Hepatocyte (in vitro differentiated cells): ENCODE results near the gene TGFBR3L. TPM values are rescaled to one million over a fixed set of nuclear protein-coding genes. Genes with fewer than 3 reads are reported as not detected.
"Not testable (repeated sequence)": the region's sequence is repeated elsewhere in the genome, so short reads cannot be mapped to it uniquely, and the experiment has no call there.

Experiments used
- DNase-seq: peaks from one replicate; pipeline ENCODE4 v3.0.0-alpha.2; 2016; ENCODE audit warnings: low spot score
- H2AFZ ChIP-seq: fragments of 200-600 bp; sonication (generic); 2 replicates; pipeline ENCODE4 v1.6.0; 2016; ENCODE audit warnings: antibody characterized with exemption, mild to moderate bottlenecking
- H3K27ac ChIP-seq: fragments of 200-600 bp; sonication (generic); 2 replicates; pipeline ENCODE4 v1.5.1; 2016; ENCODE audit warnings: mild to moderate bottlenecking
- H3K27me3 ChIP-seq: fragments of 200-600 bp; sonication (generic); 2 replicates; pipeline ENCODE4 v1.6.1; 2016
- H3K36me3 ChIP-seq: fragments of 200-600 bp; sonication (generic); replicated peaks from 2 replicates; pipeline ENCODE4 v1.5.1; 2016; ENCODE audit warnings: low read depth; ENCODE audit not compliant: insufficient read depth
- H3K4me1 ChIP-seq: fragments of 200-600 bp; sonication (generic); 2 replicates; pipeline ENCODE4 v1.5.1; 2016; ENCODE audit warnings: mild to moderate bottlenecking, moderate library complexity; ENCODE audit not compliant: insufficient read depth
- H3K4me2 ChIP-seq: fragments of 200-600 bp; sonication (generic); 2 replicates; pipeline ENCODE4 v1.6.0; 2016
- H3K4me3 ChIP-seq: fragments of 200-600 bp; sonication (generic); 2 replicates; pipeline ENCODE4 v1.5.1; 2016; ENCODE audit warnings: mild to moderate bottlenecking
- H3K79me2 ChIP-seq: fragments of 200-600 bp; sonication (generic); 2 replicates; pipeline ENCODE4 v1.6.0; 2017; ENCODE audit warnings: mild to moderate bottlenecking
- H3K9me2 ChIP-seq: fragments of 200-600 bp; sonication (generic); replicated peaks from 2 replicates; pipeline ENCODE4 v1.6.0; 2017; ENCODE audit warnings: mild to moderate bottlenecking; ENCODE audit not compliant: insufficient read depth
- H3K9me3 ChIP-seq: fragments of 200-600 bp; sonication (generic); 2 replicates; pipeline ENCODE4 v1.5.1; 2016; ENCODE audit warnings: low read depth, mild to moderate bottlenecking
- H4K20me1 ChIP-seq: fragments of 200-600 bp; sonication (generic); 2 replicates; pipeline ENCODE4 v1.6.0; 2016; ENCODE audit warnings: mild to moderate bottlenecking; ENCODE audit not compliant: insufficient read depth, poor library complexity, severe bottlenecking
- CTCF ChIP-seq: fragments of 200-600 bp; sonication (generic); IDR thresholded peaks from 2 replicates; pipeline ENCODE4 v1.5.1; 2016; ENCODE audit warnings: antibody characterized with exemption, mild to moderate bottlenecking; ENCODE audit not compliant: poor library complexity
- EZH2 ChIP-seq: fragments of 200-600 bp; sonication (generic); IDR thresholded peaks from 2 replicates; pipeline ENCODE4 v1.6.1; 2016; ENCODE audit warnings: antibody characterized with exemption, mild to moderate bottlenecking, borderline replicate concordance
- EZH2phosphoT487 ChIP-seq: fragments of 200-600 bp; sonication (generic); IDR thresholded peaks from one replicate; pipeline ENCODE4 v1.6.1; 2018; ENCODE audit warnings: antibody characterized with exemption, mild to moderate bottlenecking, low read depth, moderate library complexity; ENCODE audit not compliant: unreplicated experiment, severe bottlenecking
- WGBS: methylation state at CpG from one replicate; pipeline ENCODE4 v1.1.6; 2016; ENCODE audit warnings: low lambda C conversion rate; ENCODE audit errors: missing lambda C conversion rate; 5-methylcytosine and 5-hydroxymethylcytosine counted together
- polyA plus RNA-seq: library from polyadenylated mRNA; unstranded; fragments of >200 nt; fragmentation: Nextera tagmentation; extraction: Ambion mirVana; gene quantifications from 2 replicates; pipeline ENCODE4 v1.2.1, GENCODE V29; 2016
- total RNA-seq: library from RNA; depleted of rRNA; stranded (reverse); fragments of >200 nt; gene quantifications from 2 replicates; pipeline ENCODE4 v1.2.3, GENCODE V29; 2014

Gene TGFBR3L
- total and polyA plus RNA-seq, 2 experiments from 2014 or later, result 8.5 TPM; not detected in 1

DNA sequence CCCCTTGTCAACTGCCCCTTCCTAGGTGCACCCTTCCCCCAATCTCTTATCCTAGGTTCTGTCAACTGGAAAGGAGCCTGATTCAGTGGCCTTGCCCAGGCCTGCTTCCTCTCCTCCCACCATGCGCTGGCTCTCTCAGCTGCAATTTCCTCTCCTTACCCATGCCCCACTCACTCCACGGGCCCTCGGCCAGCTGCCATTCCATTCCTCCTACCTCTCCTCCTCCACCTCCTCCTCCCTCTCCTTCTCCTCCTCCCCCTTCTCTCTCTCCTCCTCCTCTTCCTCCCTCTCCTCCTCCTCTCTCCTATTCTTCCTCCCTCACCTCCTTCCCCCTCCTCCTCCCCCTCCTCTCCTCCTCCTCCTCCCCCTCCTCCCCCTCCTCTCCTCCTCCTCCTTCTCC lies 38.4 kb downstream of the TGFBR3L start:
- H4K20me1 ChIP-seq, result no peaks in the 10 kb centered on the region
- H2AFZ ChIP-seq, result no peak overlapping the region
- no peaks in the 10 kb centered on the region for H3K9me3 ChIP-seq
- H3K4me3 ChIP-seq, result no peak overlapping the region
- WGBS, result 100% methylated on average over 1 of the region's 3 CpGs
- no peaks in the 10 kb centered on the region for H3K36me3 ChIP-seq
- no peak for DNase-seq
- H3K27ac ChIP-seq, result no peak overlapping the region
- TF ChIP-seq EZH2phosphoT487 (no peak), CTCF (no peak), EZH2 (no peak)
- H3K79me2 ChIP-seq, result no peaks in the 10 kb centered on the region
- no peaks in the 10 kb centered on the region for H3K4me1 ChIP-seq
- H3K9me2 ChIP-seq, result no peaks in the 10 kb centered on the region
- H3K27me3 ChIP-seq, result no peaks in the 10 kb centered on the region
- no peak overlapping the region for H3K4me2 ChIP-seq

- no peaks in the 10 kb centered on the region for H3K9me2 ChIP-seq
- no peaks in the 10 kb centered on the region for H3K36me3 ChIP-seq
- no peak for DNase-seq
- no peaks in the 10 kb centered on the region for H3K27me3 ChIP-seq
- TF ChIP-seq EZH2phosphoT487, result no peak
- no peak for TF ChIP-seq EZH2
- TF ChIP-seq CTCF, result no peak
- H2AFZ ChIP-seq, result no peak overlapping the region
- H3K9me3 ChIP-seq, result no peaks in the 10 kb centered on the region
- WGBS, result 83% methylated on average over 7 of the region's 7 CpGs
- H3K79me2 ChIP-seq, result no peaks in the 10 kb centered on the region
- no peaks in the 10 kb centered on the region for H4K20me1 ChIP-seq
- H3K4me1 ChIP-seq, result no peaks in the 10 kb centered on the region
- H3K4me2 ChIP-seq, result no peak overlapping the region
- no peak overlapping the region for H3K4me3 ChIP-seq
- no peak overlapping the region for H3K27ac ChIP-seq
These were observed 38.9 kb downstream of the TGFBR3L start for GRCh38 chr19:7953576-7953975.

DNA sequence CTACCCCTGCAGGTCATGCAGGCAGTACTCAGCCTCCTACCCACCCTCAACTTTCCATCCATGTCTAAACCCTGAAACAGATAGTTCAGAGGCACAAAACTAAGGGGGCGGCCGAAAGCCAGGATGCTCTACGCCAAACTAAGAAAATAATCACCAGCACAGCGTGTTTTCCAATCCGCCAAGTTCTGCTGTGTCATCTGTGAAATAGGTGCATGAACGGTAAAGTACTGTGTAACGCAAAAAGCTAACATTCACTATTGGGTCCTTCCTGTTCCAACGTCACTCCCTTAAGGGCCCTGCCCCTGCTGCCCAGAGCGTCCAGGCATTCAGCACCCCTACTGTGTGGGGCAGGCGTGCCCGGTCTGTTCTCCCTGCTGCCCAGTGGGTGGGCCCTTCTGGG lies 41.1 kb downstream of the TGFBR3L start:
- H3K9me2 ChIP-seq, result no peaks in the 10 kb centered on the region
- no peaks in the 10 kb centered on the region for H3K27me3 ChIP-seq
- H3K9me3 ChIP-seq, result no peaks in the 10 kb centered on the region
- H3K79me2 ChIP-seq, result no peaks in the 10 kb centered on the region
- H4K20me1 ChIP-seq, result no peaks in the 10 kb centered on the region
- H3K4me3 ChIP-seq, result no peak overlapping the region
- H3K4me2 ChIP-seq, result no peak overlapping the region
- DNase-seq, result no peak
- H2AFZ ChIP-seq, result no peak overlapping the region
- H3K27ac ChIP-seq, result no peak overlapping the region
- 88% methylated on average over 11 of the region's 11 CpGs for WGBS
- no peaks in the 10 kb centered on the region for H3K36me3 ChIP-seq
- TF ChIP-seq EZH2phosphoT487 (no peak), EZH2 (no peak), CTCF (no peak)
- H3K4me1 ChIP-seq, result no peaks in the 10 kb centered on the region

DNA sequence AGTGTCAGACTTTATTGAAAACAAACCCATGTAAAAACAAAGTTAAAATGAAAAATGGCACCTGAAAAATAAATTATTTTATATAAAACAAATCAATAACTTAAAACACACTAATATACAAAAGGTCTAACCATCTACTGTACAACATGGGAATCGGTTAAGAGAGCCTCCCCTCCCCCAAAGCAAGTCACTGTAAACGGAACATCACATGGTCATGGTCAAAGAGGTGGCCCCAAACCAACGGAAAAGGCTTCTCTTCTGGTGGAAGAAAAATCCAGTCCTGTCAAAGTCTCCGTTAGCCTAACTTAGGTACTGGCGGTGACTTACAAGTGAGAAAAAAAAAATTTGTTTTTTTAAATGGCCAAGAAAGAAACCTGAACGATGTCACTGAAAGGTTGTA lies 44.6 kb downstream of the TGFBR3L start:
- H2AFZ ChIP-seq, result no peak overlapping the region
- H3K4me3 ChIP-seq, result no peak overlapping the region
- no peaks in the 10 kb centered on the region for H3K27me3 ChIP-seq
- no peaks in the 10 kb centered on the region for H3K36me3 ChIP-seq
- H3K27ac ChIP-seq, result no peak overlapping the region
- TF ChIP-seq EZH2phosphoT487 (no peak), EZH2 (no peak), CTCF (no peak)
- WGBS, result 88% methylated on average over 6 of the region's 6 CpGs
- H3K9me2 ChIP-seq, result no peaks in the 10 kb centered on the region
- H3K4me2 ChIP-seq, result no peak overlapping the region
- H3K79me2 ChIP-seq, result no peaks in the 10 kb centered on the region
- H4K20me1 ChIP-seq, result no peaks in the 10 kb centered on the region
- DNase-seq, result no peak
- peaks cover 6% of the 10 kb centered on the region for H3K4me1 ChIP-seq
- no peaks in the 10 kb centered on the region for H3K9me3 ChIP-seq

DNA sequence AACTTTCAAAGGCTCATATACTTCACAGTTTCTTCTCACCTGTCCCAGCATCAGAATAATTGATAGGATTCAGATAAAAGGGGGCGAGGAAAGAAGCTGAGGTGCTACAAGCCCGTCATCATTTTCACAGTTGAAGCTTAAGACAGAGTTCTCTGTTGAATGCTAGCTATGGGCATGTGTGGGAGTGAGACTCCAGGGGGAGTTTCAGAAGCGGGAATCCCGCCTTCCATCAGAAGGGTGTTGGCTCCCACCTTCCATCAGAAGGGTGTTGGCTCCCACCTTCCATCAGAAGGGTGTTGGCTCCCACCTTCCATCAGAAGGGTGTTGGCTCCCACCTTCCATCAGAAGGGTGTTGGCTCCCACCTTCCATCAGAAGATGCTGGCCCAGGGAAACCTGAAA lies 46.5 kb downstream of the TGFBR3L start:
- not testable (repeated sequence) for H4K20me1 ChIP-seq, H3K4me1 ChIP-seq, H3K9me3 ChIP-seq, H3K27me3 ChIP-seq, H3K9me2 ChIP-seq, H3K4me2 ChIP-seq, H3K36me3 ChIP-seq, H3K79me2 ChIP-seq, H3K27ac ChIP-seq, DNase-seq, H2AFZ ChIP-seq, H3K4me3 ChIP-seq
- 97% methylated on average over 4 of the region's 4 CpGs for WGBS
